ENCODE measurements around the gene BCL2L14.
"Not testable (repeated sequence)": the region's sequence is repeated elsewhere in the genome, so short reads cannot be mapped to it uniquely, and the experiment has no call there.

The BCL2L14 gene

GRCh38 chr12:12108441-12109058 is 37.8 kb downstream of the BCL2L14 start:
- no peak for DNase-seq (ENCODE audit: low read depth)

- not testable (repeated sequence) for DNase-seq (ENCODE audit: low read depth)
Observed at GRCh38 chr12:12110923-12111555, 40.3 kb downstream of the BCL2L14 start.

- DNase-seq (ENCODE audit: low read depth) = no peak
Observed at GRCh38 chr12:12115514-12115913, 44.8 kb downstream of the BCL2L14 start.

- no peak for DNase-seq (ENCODE audit: low read depth)
Observed at GRCh38 chr12:12116677-12117076, 45.9 kb downstream of the BCL2L14 start.

GRCh38 chr12:12121061-12121460 is 50.3 kb downstream of the BCL2L14 start:
- no peak for DNase-seq (ENCODE audit: low read depth)

- DNase-seq (ENCODE audit: low read depth) = no peak
Observed at GRCh38 chr12:12123036-12123604, 52.4 kb downstream of the BCL2L14 start.

GRCh38 chr12:12126551-12126950 is 55.8 kb downstream of the BCL2L14 start:
- DNase-seq (ENCODE audit: low read depth) = no peak

GRCh38 chr12:12127304-12127703 is 56.6 kb downstream of the BCL2L14 start:
- no peak for DNase-seq (ENCODE audit: low read depth)

GRCh38 chr12:12128670-12129069 is 57.9 kb downstream of the BCL2L14 start:
- DNase-seq (ENCODE audit: low read depth) = no peak

GRCh38 chr12:12133259-12133658 is 62.5 kb downstream of the BCL2L14 start:
- DNase-seq (ENCODE audit: low read depth) = no peak

- no peak for DNase-seq (ENCODE audit: low read depth)
Observed at GRCh38 chr12:12133785-12134184, 63.0 kb downstream of the BCL2L14 start.

- DNase-seq (ENCODE audit: low read depth) = no peak
Observed at GRCh38 chr12:12138203-12139154, 67.7 kb downstream of the BCL2L14 start.

- DNase-seq (ENCODE audit: low read depth) = no peak
Observed at GRCh38 chr12:12141000-12141399, 70.3 kb downstream of the BCL2L14 start.

- not testable (repeated sequence) for DNase-seq (ENCODE audit: low read depth)
Observed at GRCh38 chr12:12144531-12144930, 73.8 kb downstream of the BCL2L14 start.

GRCh38 chr12:12147111-12147510 is 76.4 kb downstream of the BCL2L14 start:
- no peak for DNase-seq (ENCODE audit: low read depth)

Data from activated T-helper 1 cell treated with Interleukin-2 at 50 U/mL for 16 hours (primary cell).